SIG-M5 treated with dmso at 0.1 percent for 504 hours (cell line): ENCODE measurements around the gene DPH2.

ENCODE experiments used
- DNase-seq: peaks from one replicate; lab custom pipeline; 2025; ENCODE audit not compliant: unreplicated experiment; lab: John Stamatoyannopoulos, UW

DPH2 gene

DNA sequence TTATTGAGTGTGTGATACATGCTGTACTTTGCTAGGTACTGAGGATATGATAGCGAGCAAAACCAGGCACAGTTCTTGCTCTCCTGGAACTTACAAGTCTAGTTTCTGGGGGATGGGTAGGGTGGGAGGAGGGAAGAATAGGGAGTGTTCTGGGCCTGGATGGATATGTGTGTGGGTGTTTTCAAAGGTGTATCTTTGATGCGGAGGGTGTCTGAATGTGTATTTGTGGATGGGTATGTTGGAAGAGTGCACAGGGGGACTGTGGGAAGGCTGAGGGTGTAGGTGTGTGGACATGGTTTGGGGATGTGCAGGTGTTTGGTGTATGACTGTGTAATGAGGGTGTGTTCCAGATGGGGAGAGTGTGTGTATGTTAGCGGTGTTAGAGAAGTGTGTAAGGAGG is 4.5 kb upstream of the DPH2 start:
- no peak for DNase-seq

GRCh38 chr1:43968348-43968948 is 1.4 kb upstream of the DPH2 start:
- DNase-seq, result peak; percentile 21

GRCh38 chr1:43969416-43969745 is 429 bp upstream of the DPH2 start:
- no peak for DNase-seq

DNA sequence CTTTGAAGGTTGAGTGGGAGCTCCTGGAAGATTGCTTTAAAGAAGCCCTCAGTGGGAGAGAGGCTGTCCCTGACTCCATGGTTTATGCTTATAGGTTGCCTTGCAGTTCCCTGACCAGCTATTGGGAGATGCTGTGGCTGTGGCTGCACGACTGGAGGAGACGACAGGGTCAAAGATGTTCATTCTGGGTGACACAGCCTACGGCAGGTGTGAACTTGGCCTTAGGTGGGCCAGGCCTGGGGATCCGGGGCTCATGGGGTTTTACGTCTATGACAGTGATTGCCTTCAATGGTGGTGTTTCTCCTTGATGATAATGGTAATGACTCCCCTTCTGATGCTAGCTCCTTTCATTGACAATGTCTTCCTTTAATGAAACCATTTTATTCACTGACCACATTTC is 692 bp downstream of the DPH2 start:
- DNase-seq, result no peak

DNA sequence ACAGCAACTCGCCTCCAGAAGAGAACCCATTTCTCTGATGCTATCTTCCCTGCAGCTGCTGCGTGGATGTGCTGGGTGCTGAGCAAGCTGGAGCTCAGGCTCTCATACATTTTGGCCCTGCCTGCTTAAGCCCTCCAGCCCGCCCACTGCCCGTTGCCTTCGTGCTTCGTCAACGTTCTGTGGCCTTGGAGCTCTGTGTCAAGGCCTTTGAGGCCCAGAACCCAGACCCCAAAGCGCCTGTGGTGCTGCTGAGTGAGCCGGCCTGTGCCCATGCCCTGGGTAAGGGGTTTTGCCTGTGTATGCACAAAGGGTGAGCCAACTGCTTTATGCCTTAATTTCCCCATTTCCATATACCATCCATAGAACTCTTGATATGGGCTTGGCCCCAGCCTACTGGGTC is 1.1 kb downstream of the DPH2 start:
- DNase-seq, result no peak

GRCh38 chr1:43971336-43971980 is 1.6 kb downstream of the DPH2 start:
- DNase-seq, result no peak

GRCh38 chr1:43973981-43974442 is 4.2 kb downstream of the DPH2 start:
- peak; percentile 41 for DNase-seq

DNA sequence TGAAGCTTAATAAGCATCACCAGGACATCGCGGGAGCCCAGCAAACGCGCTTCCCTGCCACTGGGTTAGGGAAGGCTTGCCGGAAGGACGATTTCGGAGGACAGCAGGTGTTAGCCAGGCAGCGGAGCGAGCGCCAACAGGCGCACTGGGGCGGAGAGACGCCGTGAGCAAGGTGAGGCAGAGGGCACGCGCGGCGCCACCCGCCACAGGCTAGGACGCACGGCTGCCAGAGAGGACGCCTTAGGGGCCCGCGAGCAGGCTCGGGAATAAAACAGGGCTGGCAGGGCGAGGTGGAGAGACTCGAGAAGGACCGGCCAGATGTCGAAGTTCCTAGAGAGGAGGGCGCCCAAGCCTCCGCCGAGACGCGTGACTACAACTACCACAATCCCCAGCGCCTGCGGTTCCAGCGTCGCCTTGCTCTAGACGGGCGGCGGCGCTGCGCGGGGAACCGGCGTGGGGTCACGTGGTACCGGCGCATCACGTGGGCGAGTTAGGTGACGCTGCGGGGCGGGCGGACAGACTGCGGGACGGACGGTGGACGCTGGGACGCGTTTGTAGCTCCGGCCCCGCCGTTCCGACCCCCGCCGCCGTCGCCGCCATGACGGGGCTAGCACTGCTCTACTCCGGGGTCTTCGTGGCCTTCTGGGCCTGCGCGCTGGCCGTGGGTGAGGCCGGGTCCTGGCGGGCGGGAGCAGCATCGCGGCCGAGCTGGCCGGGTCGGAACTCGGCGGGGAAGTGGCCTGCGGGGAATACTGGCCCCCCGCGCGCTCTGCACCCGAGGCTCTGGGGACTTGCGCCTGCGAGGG is 4.8 kb downstream of the DPH2 start, which contains the start of gene ATP6V0B:
Gene ATP6V0B (plus strand): TSS at position 518 of the 806 bp plus-strand sequence. CDS start 81 bp downstream, at position 599.
- DNase-seq, result peak; percentile 92

- DNase-seq, result peak; percentile 72
Measured at GRCh38 chr1:43975249-43975961, 5.6 kb downstream of the DPH2 start.

DNA sequence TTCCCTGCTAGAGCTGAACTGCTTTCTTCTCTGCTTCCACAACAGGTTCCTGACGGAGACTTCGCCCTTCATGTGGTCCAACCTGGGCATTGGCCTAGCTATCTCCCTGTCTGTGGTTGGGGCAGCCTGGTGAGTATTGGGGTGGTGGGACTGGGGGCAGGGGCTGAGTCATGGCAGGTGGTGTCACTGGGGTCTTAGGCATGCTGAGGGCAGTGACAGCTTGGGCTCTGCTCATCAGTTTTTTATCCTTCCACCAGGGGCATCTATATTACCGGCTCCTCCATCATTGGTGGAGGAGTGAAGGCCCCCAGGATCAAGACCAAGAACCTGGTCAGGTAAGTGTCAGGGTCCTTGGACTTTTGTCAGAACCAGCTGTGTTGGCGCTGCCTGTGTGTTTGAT is 6.2 kb downstream of the DPH2 start:
- no peak for DNase-seq

GRCh38 chr1:43976890-43977289 is 7.1 kb downstream of the DPH2 start:
- DNase-seq, result no peak

GRCh38 chr1:43977376-43978263 is 7.8 kb downstream of the DPH2 start:
- peak; percentile 4 for DNase-seq

- peak; percentile 10 for DNase-seq
Measured at GRCh38 chr1:43978264-43978550, 8.4 kb downstream of the DPH2 start.

- no peak for DNase-seq
Measured at GRCh38 chr1:43978551-43979260, 8.9 kb downstream of the DPH2 start, which contains the start of gene B4GALT2. B4GALT2 (plus strand) TSS chr1:43979210; CDS start chr1:43981161, 1,951 bp downstream.

GRCh38 chr1:43979261-43979527 is 9.4 kb downstream of the DPH2 start:
- no peak for DNase-seq

- peak; percentile 16 for DNase-seq
Measured at GRCh38 chr1:43979528-43980254, 9.9 kb downstream of the DPH2 start.

DNA sequence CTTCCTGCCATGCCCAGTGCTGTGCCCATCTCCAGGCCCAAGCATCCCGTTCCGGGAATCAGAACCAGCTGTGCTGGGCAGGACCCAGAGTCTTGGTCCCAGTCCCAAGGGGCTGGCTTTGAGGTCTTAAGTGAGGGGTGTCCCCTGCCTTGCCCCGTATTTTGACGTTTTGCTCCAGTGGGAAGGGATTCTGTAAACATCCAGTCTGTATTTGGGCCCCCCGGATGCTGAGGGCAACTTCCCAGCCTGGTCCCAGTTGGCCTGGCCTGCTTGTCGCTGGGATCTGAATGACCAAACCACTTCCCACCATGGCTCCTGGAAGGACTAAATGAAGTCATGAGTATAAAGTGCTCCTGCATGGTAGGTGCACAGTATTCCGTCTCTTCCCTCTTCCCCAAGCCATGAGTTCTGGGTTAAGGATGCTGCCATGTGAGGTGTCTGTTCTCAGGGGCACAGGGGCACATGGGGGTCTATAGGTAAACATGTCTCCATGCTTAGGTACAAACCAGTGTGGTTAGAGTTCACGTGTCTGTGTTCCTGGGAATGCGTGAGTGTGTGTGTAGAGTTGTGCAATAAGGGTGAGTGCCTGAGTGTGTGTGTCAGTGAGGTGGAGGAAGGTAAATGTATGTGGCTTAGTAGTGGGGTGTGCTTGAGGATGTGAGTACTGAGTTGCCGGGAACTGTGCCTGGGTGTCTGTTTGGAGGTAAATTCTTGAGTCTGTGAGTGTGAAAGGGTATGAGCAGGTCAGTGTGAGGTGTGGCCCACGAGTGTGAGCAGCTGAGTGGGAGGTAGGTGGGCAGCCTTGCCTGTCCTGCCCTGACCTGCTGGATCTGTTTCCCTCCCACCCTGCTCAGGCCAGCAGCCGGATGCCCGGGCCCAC is 10.7 kb downstream of the DPH2 start:
- peak; percentile 14 for DNase-seq

GRCh38 chr1:43981135-43981491 is 11.3 kb downstream of the DPH2 start:
- no peak for DNase-seq

DNA sequence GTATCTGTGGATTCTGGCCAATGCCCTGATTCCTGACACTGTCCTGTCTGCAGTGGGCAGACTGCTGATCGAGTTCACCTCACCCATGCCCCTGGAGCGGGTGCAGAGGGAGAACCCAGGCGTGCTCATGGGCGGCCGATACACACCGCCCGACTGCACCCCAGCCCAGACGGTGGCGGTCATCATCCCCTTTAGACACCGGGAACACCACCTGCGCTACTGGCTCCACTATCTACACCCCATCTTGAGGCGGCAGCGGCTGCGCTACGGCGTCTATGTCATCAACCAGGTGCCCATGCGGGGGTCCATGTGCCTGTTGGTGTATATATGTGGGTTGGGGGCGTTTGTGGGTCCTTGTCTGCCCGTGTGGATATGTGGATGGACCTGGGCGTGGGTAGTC is 11.8 kb downstream of the DPH2 start:
- DNase-seq, result no peak
